Measurements from ENCODE around the gene WSCD2.

WSCD2 gene

GRCh38 chr12:108231909-108232434 lies 102.9 kb downstream of the WSCD2 start:
- in situ Hi-C loops (cut with MboI; ENCODE audit: low sequenced_read_pairs): no loop called here

- in situ Hi-C loops (cut with MboI; ENCODE audit: low sequenced_read_pairs): no loop called here
Measured at GRCh38 chr12:108232565-108232964, 103.5 kb downstream of the WSCD2 start.

GRCh38 chr12:108234158-108234557 lies 105.1 kb downstream of the WSCD2 start:
- in situ Hi-C loops (cut with MboI; ENCODE audit: low sequenced_read_pairs): no loop called here

- in situ Hi-C loops (cut with MboI; ENCODE audit: low sequenced_read_pairs): no loop called here
Measured at GRCh38 chr12:108235197-108235984, 106.3 kb downstream of the WSCD2 start.

GRCh38 chr12:108235985-108236263 lies 106.8 kb downstream of the WSCD2 start:
- in situ Hi-C loops (cut with MboI; ENCODE audit: low sequenced_read_pairs): no loop called here

- in situ Hi-C loops (cut with MboI; ENCODE audit: low sequenced_read_pairs): no loop called here
Measured at GRCh38 chr12:108236366-108236765, 107.3 kb downstream of the WSCD2 start.

- in situ Hi-C loops (cut with MboI; ENCODE audit: low sequenced_read_pairs): no loop called here
Measured at GRCh38 chr12:108237272-108237671, 108.2 kb downstream of the WSCD2 start.

- in situ Hi-C loops (cut with MboI; ENCODE audit: low sequenced_read_pairs): no loop called here
Measured at GRCh38 chr12:108238474-108238873, 109.4 kb downstream of the WSCD2 start.

- in situ Hi-C loops (cut with MboI; ENCODE audit: low sequenced_read_pairs): no loop called here
Measured at GRCh38 chr12:108239378-108239777, 110.3 kb downstream of the WSCD2 start.

GRCh38 chr12:108240027-108240785 lies 111.1 kb downstream of the WSCD2 start:
- in situ Hi-C loops (cut with MboI; ENCODE audit: low sequenced_read_pairs): no loop called here

GRCh38 chr12:108240928-108241327 lies 111.8 kb downstream of the WSCD2 start:
- in situ Hi-C loops (cut with MboI; ENCODE audit: low sequenced_read_pairs): no loop called here

- in situ Hi-C loops (cut with MboI; ENCODE audit: low sequenced_read_pairs): no loop called here
Measured at GRCh38 chr12:108241986-108242703, 113.1 kb downstream of the WSCD2 start.

- in situ Hi-C loops (cut with MboI; ENCODE audit: low sequenced_read_pairs): no loop called here
Measured at GRCh38 chr12:108247130-108247529, 118.0 kb downstream of the WSCD2 start.

GRCh38 chr12:108248011-108248410 lies 118.9 kb downstream of the WSCD2 start:
- in situ Hi-C loops (cut with MboI; ENCODE audit: low sequenced_read_pairs): no loop called here

- in situ Hi-C loops (cut with MboI; ENCODE audit: low sequenced_read_pairs): no loop called here
Measured at GRCh38 chr12:108252523-108252922, 123.4 kb downstream of the WSCD2 start.

GRCh38 chr12:108253540-108253939 lies 124.5 kb downstream of the WSCD2 start:
- in situ Hi-C loops (cut with MboI; ENCODE audit: low sequenced_read_pairs): no loop called here

- in situ Hi-C loops (cut with MboI; ENCODE audit: low sequenced_read_pairs): no loop called here
Measured at GRCh38 chr12:108254030-108254429, 124.9 kb downstream of the WSCD2 start.

GRCh38 chr12:108254517-108255251 lies 125.6 kb downstream of the WSCD2 start:
- in situ Hi-C loops (cut with MboI; ENCODE audit: low sequenced_read_pairs): no loop called here

GRCh38 chr12:108255252-108255602 lies 126.1 kb downstream of the WSCD2 start:
- in situ Hi-C loops (cut with MboI; ENCODE audit: low sequenced_read_pairs): no loop called here

GRCh38 chr12:108257004-108257403 lies 127.9 kb downstream of the WSCD2 start:
- in situ Hi-C loops (cut with MboI; ENCODE audit: low sequenced_read_pairs): no loop called here

- in situ Hi-C loops (cut with MboI; ENCODE audit: low sequenced_read_pairs): no loop called here
Measured at GRCh38 chr12:108257610-108258106, 128.6 kb downstream of the WSCD2 start.

Data from HL-60/S4 (cell line).